PC-9 (cell line): Measurements from ENCODE around the gene OR6C76.

Experiments used
- EZH2 ChIP-seq: fragments of 200-600 bp; sonication (generic); IDR thresholded peaks from 2 replicates; pipeline ENCODE4 v1.8.0; 2017; ENCODE audit warnings: antibody characterized with exemption, low read depth
- TF ChIP-seq, protein P1 (sequence below): fragments of 200-600 bp; sonication (generic); conservative IDR thresholded peaks from 2 replicates; pipeline ENCODE4 v1.6.1; 2017; ENCODE audit warnings: mixed run types, antibody characterized with exemption, mild to moderate bottlenecking, moderate library complexity

DNA sequence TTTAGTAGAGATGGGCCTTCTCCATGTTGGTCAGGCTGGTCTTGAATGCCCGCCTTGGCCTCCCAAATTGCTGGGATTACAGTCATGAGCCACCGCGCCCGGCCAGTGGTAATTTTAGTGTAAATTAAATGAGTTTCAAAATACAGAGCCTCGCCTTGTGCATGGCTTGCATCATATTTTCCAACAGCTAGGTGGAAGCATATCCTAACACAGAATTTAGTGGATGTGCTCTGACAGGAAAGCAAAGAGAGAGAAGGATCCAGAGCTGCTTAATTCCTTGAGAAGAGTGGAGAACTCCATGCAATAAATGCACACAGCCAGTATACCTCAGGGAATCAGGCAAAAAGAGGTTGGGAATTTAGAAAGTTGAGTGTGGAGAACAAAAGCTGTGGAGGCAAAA lies 20.3 kb downstream of the OR6C76 start:
- TF ChIP-seq, protein P1, sequence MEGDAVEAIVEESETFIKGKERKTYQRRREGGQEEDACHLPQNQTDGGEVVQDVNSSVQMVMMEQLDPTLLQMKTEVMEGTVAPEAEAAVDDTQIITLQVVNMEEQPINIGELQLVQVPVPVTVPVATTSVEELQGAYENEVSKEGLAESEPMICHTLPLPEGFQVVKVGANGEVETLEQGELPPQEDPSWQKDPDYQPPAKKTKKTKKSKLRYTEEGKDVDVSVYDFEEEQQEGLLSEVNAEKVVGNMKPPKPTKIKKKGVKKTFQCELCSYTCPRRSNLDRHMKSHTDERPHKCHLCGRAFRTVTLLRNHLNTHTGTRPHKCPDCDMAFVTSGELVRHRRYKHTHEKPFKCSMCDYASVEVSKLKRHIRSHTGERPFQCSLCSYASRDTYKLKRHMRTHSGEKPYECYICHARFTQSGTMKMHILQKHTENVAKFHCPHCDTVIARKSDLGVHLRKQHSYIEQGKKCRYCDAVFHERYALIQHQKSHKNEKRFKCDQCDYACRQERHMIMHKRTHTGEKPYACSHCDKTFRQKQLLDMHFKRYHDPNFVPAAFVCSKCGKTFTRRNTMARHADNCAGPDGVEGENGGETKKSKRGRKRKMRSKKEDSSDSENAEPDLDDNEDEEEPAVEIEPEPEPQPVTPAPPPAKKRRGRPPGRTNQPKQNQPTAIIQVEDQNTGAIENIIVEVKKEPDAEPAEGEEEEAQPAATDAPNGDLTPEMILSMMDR: no peak
- no peak for TF ChIP-seq EZH2
